Neural cell (in vitro differentiated cells): ENCODE data around the gene EEF1AKMT3. TPM values are rescaled to one million over a fixed set of nuclear protein-coding genes. Genes with fewer than 3 reads are reported as not detected.

ENCODE experiments used
- H2AFZ ChIP-seq: fragments of 200-600, 300-800 bp; sonication (generic), shearing (Covaris generic); 2 replicates; pipeline ENCODE4 v1.6.0; 2014; ENCODE audit warnings: low read depth, mild to moderate bottlenecking, antibody characterized with exemption, low read length, moderate library complexity
- H3F3A ChIP-seq: fragments of 200-600 bp; shearing (Covaris generic); 2 replicates; pipeline ENCODE4 v1.6.1; 2016; ENCODE audit warnings: mild to moderate bottlenecking, moderate library complexity, mixed read lengths, antibody characterized with exemption, low read length; ENCODE audit not compliant: insufficient read depth, poor library complexity, severe bottlenecking
- H3K27ac ChIP-seq: fragments of 200-600, 300-800 bp; sonication (generic), shearing (Covaris generic); 2 replicates; pipeline ENCODE4 v1.5.1; 2014; ENCODE audit warnings: mild to moderate bottlenecking, low read length, moderate library complexity
- H3K27me3 ChIP-seq: fragments of 300-800, 200-600 bp; sonication (generic), shearing (Covaris generic); 2 replicates; pipeline ENCODE4 v1.6.0; 2014; ENCODE audit warnings: mild to moderate bottlenecking, low read depth, low read length, moderate library complexity; ENCODE audit not compliant: insufficient read depth
- H3K36me3 ChIP-seq: fragments of 300-800, 200-600 bp; sonication (generic), shearing (Covaris generic); 2 replicates; pipeline ENCODE4 v1.5.1; 2014; ENCODE audit warnings: mild to moderate bottlenecking, antibody characterized with exemption, low read length, moderate library complexity; ENCODE audit not compliant: insufficient read depth
- H3K4me2 ChIP-seq: fragments of 300-800, 200-600 bp; sonication (generic), shearing (Covaris generic); 2 replicates; pipeline ENCODE4 v1.6.0; 2014; ENCODE audit warnings: mild to moderate bottlenecking, low read length
- H3K4me3 ChIP-seq: fragments of 300-800, 200-600 bp; sonication (generic), shearing (Covaris generic); 2 replicates; pipeline ENCODE4 v1.5.1; 2014; ENCODE audit warnings: mild to moderate bottlenecking, low read length, moderate library complexity
- H3K79me2 ChIP-seq: fragments of 200-600 bp; shearing (Covaris generic); replicated peaks from 2 replicates; pipeline ENCODE4 v1.6.0; 2014; ENCODE audit warnings: mild to moderate bottlenecking, low read length, moderate library complexity; ENCODE audit not compliant: insufficient read depth
- H3K9ac ChIP-seq: fragments of 300-800, 200-600 bp; sonication (generic), shearing (Covaris generic); 2 replicates; pipeline ENCODE4 v1.6.1; 2016; ENCODE audit warnings: mild to moderate bottlenecking, low read length, mixed read lengths
- H3K9me2 ChIP-seq: fragments of 200-600 bp; shearing (Covaris generic); 2 replicates; pipeline ENCODE4 v1.6.1; 2016; ENCODE audit warnings: mild to moderate bottlenecking, low read length, mixed read lengths; ENCODE audit not compliant: insufficient read depth
- H3K9me3 ChIP-seq: fragments of 200-600, 300-800 bp; sonication (generic), shearing (Covaris generic); 2 replicates; pipeline ENCODE4 v1.6.1; 2016; ENCODE audit warnings: mild to moderate bottlenecking, mixed run types, low read length, moderate library complexity, mixed read lengths
- H4K20me1 ChIP-seq: fragments of 200-600 bp; shearing (Covaris generic); 2 replicates; pipeline ENCODE4 v1.6.1; 2016; ENCODE audit warnings: mild to moderate bottlenecking, mixed run types; ENCODE audit not compliant: insufficient read depth
- CTCF ChIP-seq: fragments of 450-650 bp; IDR thresholded peaks from 2 replicates; pipeline ENCODE4 v1.5.1; 2014; ENCODE audit warnings: antibody characterized with exemption, mild to moderate bottlenecking, moderate library complexity; ENCODE audit not compliant: poor library complexity, severe bottlenecking
- EP300 ChIP-seq: fragments of 450-650 bp; conservative IDR thresholded peaks from 2 replicates; pipeline ENCODE4 v1.6.1; 2014; ENCODE audit warnings: antibody characterized with exemption, mild to moderate bottlenecking, moderate library complexity; ENCODE audit not compliant: poor library complexity, severe bottlenecking
- EZH2 ChIP-seq: fragments of 200-600, 300-800 bp; shearing (Covaris generic), sonication (generic); IDR thresholded peaks from 2 replicates; pipeline ENCODE4 v1.6.1; 2014; ENCODE audit warnings: antibody characterized with exemption, low read length, borderline replicate concordance, mild to moderate bottlenecking; ENCODE audit not compliant: insufficient read depth, poor library complexity, severe bottlenecking
- MXI1 ChIP-seq: fragments of 450-650 bp; conservative IDR thresholded peaks from 2 replicates; pipeline ENCODE4 v1.6.1; 2014; ENCODE audit warnings: antibody characterized with exemption, mild to moderate bottlenecking; ENCODE audit not compliant: poor library complexity, severe bottlenecking
- POLR2AphosphoS5 ChIP-seq: IDR thresholded peaks from 2 replicates; pipeline ENCODE4 v1.6.1; 2012
- RAD21 ChIP-seq: fragments of 450-650 bp; conservative IDR thresholded peaks from 2 replicates; pipeline ENCODE4 v1.6.1; 2014; ENCODE audit warnings: antibody characterized with exemption, mild to moderate bottlenecking, moderate library complexity
- REST ChIP-seq: IDR thresholded peaks from 2 replicates; pipeline ENCODE4 v1.6.1; 2012; ENCODE audit warnings: borderline replicate concordance
- SMC3 ChIP-seq: fragments of 450-650 bp; conservative IDR thresholded peaks from 2 replicates; pipeline ENCODE4 v1.6.1; 2014; ENCODE audit warnings: antibody characterized with exemption, mild to moderate bottlenecking, moderate library complexity; ENCODE audit not compliant: poor library complexity
- TAF1 ChIP-seq: IDR thresholded peaks from 2 replicates; pipeline ENCODE4 v1.6.1; 2012; ENCODE audit warnings: low read depth
- polyA plus RNA-seq: library from polyadenylated mRNA; depleted of rRNA; stranded (reverse); fragments of >200 nt; gene quantifications from 2 replicates; pipeline ENCODE4 v1.2.3, GENCODE V29; 2014

The EEF1AKMT3 gene
- polyA plus RNA-seq, 1 donor from 2014 or later, result 1.6 TPM

- H3K9ac ChIP-seq, result no peak overlapping the region
Measured at GRCh38 chr12:57767876-57768275, 4.5 kb upstream of the EEF1AKMT3 start.

GRCh38 chr12:57769594-57769993 lies 2.8 kb upstream of the EEF1AKMT3 start:
- Histone ChIP-seq H3K27ac (no peak overlapping the region), H3K36me3 (no peaks in the 10 kb centered on the region), H3K9me2 (no peaks in the 10 kb centered on the region), H3K79me2 (no peaks in the 10 kb centered on the region), H3F3A (no peaks in the 10 kb centered on the region), H2AFZ (no peak overlapping the region), H3K9ac (no peak overlapping the region), H3K4me2 (no peak overlapping the region), H3K9me3 (no peaks in the 10 kb centered on the region), H4K20me1 (no peaks in the 10 kb centered on the region), H3K27me3 (peaks cover 32% of the 10 kb centered on the region), H3K4me3 (no peak overlapping the region)
- TF ChIP-seq POLR2AphosphoS5 (no peak), REST (no peak), RAD21 (no peak), SMC3 (no peak), MXI1 (no peak), EP300 (no peak), TAF1 (no peak), EZH2 (no peak)

More at GRCh38 chr12:57767876-57768275, 4.5 kb upstream of the EEF1AKMT3 start:
- no peaks in the 10 kb centered on the region for H3K9me3 ChIP-seq
- H3K36me3 ChIP-seq, result no peaks in the 10 kb centered on the region
- H3K9me2 ChIP-seq, result no peaks in the 10 kb centered on the region
- peaks cover 49% of the 10 kb centered on the region for H3K27me3 ChIP-seq
- H3K27ac ChIP-seq, result no peak overlapping the region
- no peak overlapping the region for H3K4me2 ChIP-seq
- no peak overlapping the region for H3K4me3 ChIP-seq
- TF ChIP-seq EZH2, result no peak
- TF ChIP-seq CTCF, result no peak
- no peak for TF ChIP-seq RAD21
- TF ChIP-seq SMC3, result no peak
- TF ChIP-seq POLR2AphosphoS5, result no peak
- no peak for TF ChIP-seq MXI1
- TF ChIP-seq EP300, result no peak
- TF ChIP-seq TAF1, result no peak
- TF ChIP-seq REST, result no peak
- H3F3A ChIP-seq, result no peaks in the 10 kb centered on the region
- no peaks in the 10 kb centered on the region for H3K79me2 ChIP-seq
- H4K20me1 ChIP-seq, result no peaks in the 10 kb centered on the region
- H2AFZ ChIP-seq, result no peak overlapping the region
